Endodermal cell (in vitro differentiated cells): Measurements from ENCODE around the gene JADE2. TPM values are rescaled to one million over a fixed set of nuclear protein-coding genes. Genes with fewer than 3 reads are reported as not detected.

Experiments
- DNase-seq: peaks from one replicate; pipeline ENCODE4 v3.0.0-alpha.2; 2017
- H3K27ac ChIP-seq: 2 replicates; pipeline ENCODE4 v1.5.1; 2013; ENCODE audit warnings: mild to moderate bottlenecking, low read depth, low read length, moderate library complexity
- H3K27me3 ChIP-seq: 2 replicates; pipeline ENCODE4 v1.6.1; 2013; ENCODE audit warnings: mild to moderate bottlenecking, low read length, moderate library complexity; ENCODE audit not compliant: insufficient read depth, control insufficient read depth, poor library complexity, severe bottlenecking
- H3K36me3 ChIP-seq: 2 replicates; pipeline ENCODE4 v1.7.0; 2013; ENCODE audit warnings: mild to moderate bottlenecking, low read length, moderate library complexity; ENCODE audit not compliant: control insufficient read depth, insufficient read depth
- H3K4me1 ChIP-seq: one replicate; pipeline ENCODE4 v1.7.0; 2013; ENCODE audit warnings: low read length; ENCODE audit not compliant: control insufficient read depth, insufficient read depth
- H3K4me3 ChIP-seq: 2 replicates; pipeline ENCODE4 v1.5.1; 2013; ENCODE audit warnings: mild to moderate bottlenecking, low read length, moderate library complexity
- H3K9ac ChIP-seq: 2 replicates; pipeline ENCODE4 v1.6.1; 2013; ENCODE audit warnings: mild to moderate bottlenecking, low read length, moderate library complexity; ENCODE audit not compliant: poor library complexity, severe bottlenecking; ENCODE audit errors: extremely low read depth
- H3K9me3 ChIP-seq: 2 replicates; pipeline ENCODE4 v1.6.1; 2013; ENCODE audit warnings: mild to moderate bottlenecking, low read length, moderate library complexity; ENCODE audit not compliant: control insufficient read depth
- H3K27ac Mint-ChIP-seq: 2 replicates; pipeline ENCODE4 v1.8.0; 2020; ENCODE audit warnings: mixed read lengths
- H3K27me3 Mint-ChIP-seq: 2 replicates; pipeline ENCODE4 v1.8.0; 2021; ENCODE audit warnings: mild to moderate bottlenecking, mixed read lengths; ENCODE audit not compliant: insufficient read depth
- H3K36me3 Mint-ChIP-seq: 2 replicates; pipeline ENCODE4 v1.8.0; 2020; ENCODE audit warnings: low read depth, mixed read lengths
- H3K4me1 Mint-ChIP-seq: 2 replicates; pipeline ENCODE4 v1.8.0; 2020; ENCODE audit warnings: mixed read lengths
- H3K4me3 Mint-ChIP-seq: 2 replicates; pipeline ENCODE4 v1.8.0; 2020; ENCODE audit warnings: mild to moderate bottlenecking, moderate library complexity, mixed read lengths
- H3K9me3 Mint-ChIP-seq: 2 replicates; pipeline ENCODE4 v1.8.0; 2020; ENCODE audit warnings: mild to moderate bottlenecking, mixed read lengths
- CTCF ChIP-seq: fragments of 200-600 bp; sonication (generic); conservative IDR thresholded peaks from 2 replicates; pipeline ENCODE4 v1.5.0; 2021; ENCODE audit warnings: antibody characterized with exemption, mild to moderate bottlenecking
- WGBS, 2 experiments: methylation state at CpG; one replicate each; pipeline versions ENCODE4 v1.1.5 to v1.1.7; 2013; ENCODE audit warnings: missing lambda C conversion rate in 2 of 2, mixed read lengths in 1 of 2; ENCODE audit not compliant: insufficient coverage in 1 of 2, insufficient read length in 1 of 2; 5-methylcytosine and 5-hydroxymethylcytosine counted together
- total RNA-seq, 2 donors: library from RNA; stranded (reverse); fragmentation: NEBNext Ultra II Directional in 1 of 2; extraction: Animal tissue kit (Norgen Biotek cat#: 25700) in 1 of 2; gene quantifications; 2 replicates in 1 of 2; 3 replicates in 1 of 2; pipeline ENCODE4 v1.2.1, GENCODE V29; 2021

The JADE2 gene
- total RNA-seq, 2 donors from 2014 or later = 33.9 to 51.9 TPM

GRCh38 chr5:134570886-134571285 is 45.4 kb downstream of the JADE2 start:
- TF ChIP-seq CTCF = no peak
- no peak overlapping the region for H3K4me3 ChIP-seq
- no peak overlapping the region for H3K9ac ChIP-seq
- Mint-ChIP-seq H3K27ac (no peak overlapping the region), H3K9me3 (no peaks in the 10 kb centered on the region), H3K4me1 (no peaks in the 10 kb centered on the region), H3K27me3 (no peaks in the 10 kb centered on the region), H3K4me3 (no peak overlapping the region), H3K36me3 (peaks cover 63% of the 10 kb centered on the region)
- no peaks in the 10 kb centered on the region for H3K4me1 ChIP-seq
- H3K9me3 ChIP-seq = no peaks in the 10 kb centered on the region
- DNase-seq = no peak
- H3K27ac ChIP-seq = no peak overlapping the region
- H3K36me3 ChIP-seq = peaks cover 35% of the 10 kb centered on the region
- WGBS, 2 experiments = 92 to 95% methylated on average over 3 to 6 of the region's 6 CpGs
- H3K27me3 ChIP-seq = no peaks in the 10 kb centered on the region

- Mint-ChIP-seq H3K27me3 (no peaks in the 10 kb centered on the region), H3K4me3 (no peak overlapping the region), H3K9me3 (no peaks in the 10 kb centered on the region), H3K27ac (no peak overlapping the region), H3K4me1 (no peaks in the 10 kb centered on the region), H3K36me3 (peaks cover 68% of the 10 kb centered on the region)
- Histone ChIP-seq H3K4me1 (no peaks in the 10 kb centered on the region), H3K4me3 (no peak overlapping the region), H3K9ac (no peak overlapping the region), H3K27me3 (no peaks in the 10 kb centered on the region), H3K27ac (no peak overlapping the region), H3K9me3 (no peaks in the 10 kb centered on the region), H3K36me3 (peaks cover 32% of the 10 kb centered on the region)
- no peak for TF ChIP-seq CTCF
- DNase-seq = no peak
- 92 to 94% methylated on average over 12 to 20 of the region's 20 CpGs for WGBS, 2 experiments
Observed at GRCh38 chr5:134571693-134572405, 46.4 kb downstream of the JADE2 start.

DNA sequence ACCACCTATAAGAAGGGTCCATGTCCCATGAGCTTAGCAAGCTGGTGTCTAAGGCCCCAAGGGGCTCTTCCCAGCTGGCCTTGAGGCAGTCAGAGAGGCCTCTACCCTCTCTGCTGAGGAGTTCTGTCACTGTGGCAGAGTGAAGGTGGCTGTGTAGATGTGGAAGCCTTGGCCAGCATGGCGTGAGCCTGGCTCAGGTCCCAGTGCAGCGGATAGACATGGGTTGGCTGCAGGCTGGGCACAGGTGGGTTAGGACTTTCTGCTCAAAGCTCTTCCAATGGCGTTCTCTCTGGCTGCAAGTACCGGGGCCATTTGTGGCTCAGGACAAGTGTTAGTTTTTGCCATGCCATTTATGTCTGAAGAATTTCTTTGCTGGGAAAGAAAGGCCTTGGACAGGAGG is 47.3 kb downstream of the JADE2 start:
- no peak overlapping the region for H3K27ac ChIP-seq
- TF ChIP-seq CTCF = no peak
- no peaks in the 10 kb centered on the region for H3K4me1 ChIP-seq
- no peaks in the 10 kb centered on the region for H3K9me3 ChIP-seq
- H3K9ac ChIP-seq = no peak overlapping the region
- H3K36me3 ChIP-seq = peaks cover 27% of the 10 kb centered on the region
- Mint-ChIP-seq H3K27me3 (no peaks in the 10 kb centered on the region), H3K27ac (no peak overlapping the region), H3K4me1 (no peaks in the 10 kb centered on the region), H3K4me3 (no peak overlapping the region), H3K36me3 (peaks cover 65% of the 10 kb centered on the region), H3K9me3 (no peaks in the 10 kb centered on the region)
- 97 to 100% methylated on average over 4 of the region's 4 CpGs for WGBS, 2 experiments
- no peaks in the 10 kb centered on the region for H3K27me3 ChIP-seq
- DNase-seq = no peak
- no peak overlapping the region for H3K4me3 ChIP-seq
